ENCODE results near the gene CATSPERE.

Gene CATSPERE

DNA sequence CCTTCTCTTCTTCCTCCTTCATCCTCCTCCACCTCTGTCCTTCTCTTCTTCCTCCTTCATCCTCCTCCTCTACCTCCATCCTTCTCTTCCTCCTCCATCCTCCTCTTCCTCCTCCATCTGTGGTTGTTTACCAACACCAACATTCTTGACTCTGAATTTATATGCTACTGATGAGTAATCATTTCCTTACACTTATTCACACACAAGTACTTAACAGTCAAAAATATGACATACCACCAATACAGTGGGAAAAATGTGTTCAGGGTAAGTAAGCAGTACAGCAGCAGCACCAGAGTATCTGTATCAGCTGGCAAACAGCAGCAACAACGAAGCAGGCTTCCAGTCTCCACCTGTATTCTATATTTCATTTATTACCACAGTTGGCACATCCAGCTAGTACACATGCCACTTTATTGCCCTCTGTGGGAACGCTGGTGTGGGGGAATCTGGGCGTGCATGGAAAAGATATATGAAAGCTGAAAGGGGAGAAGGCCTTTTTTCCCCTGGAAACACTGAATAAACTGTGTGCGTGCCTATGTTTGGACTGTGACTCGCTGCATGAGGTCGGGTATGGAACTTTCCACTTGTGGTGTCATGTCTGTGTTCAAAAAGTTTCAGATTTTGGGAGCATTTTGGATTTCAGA lies 25.4 kb upstream of the CATSPERE start:
- H2AFZ ChIP-seq (ENCODE audit: low read length), result no peak overlapping the region
- no peak overlapping the region for H3K4me2 ChIP-seq (ENCODE audit: low read depth, low read length)
- peaks cover 2% of the 10 kb centered on the region; the same call in 1 of the 2 replicates for H4K20me1 ChIP-seq (ENCODE audit: insufficient read depth, low read length)
- H3K4me1 ChIP-seq (ENCODE audit: low read length), result no peaks in the 10 kb centered on the region
- H3F3A ChIP-seq (ENCODE audit: insufficient read depth, low read length), result no peaks in the 10 kb centered on the region
- DNase-seq, result no peak
- TF ChIP-seq EZH2phosphoT487 (IDR thresholded peaks at IDR 0.05; ENCODE audit: low read length), result no peak
- TF ChIP-seq, protein P1, sequence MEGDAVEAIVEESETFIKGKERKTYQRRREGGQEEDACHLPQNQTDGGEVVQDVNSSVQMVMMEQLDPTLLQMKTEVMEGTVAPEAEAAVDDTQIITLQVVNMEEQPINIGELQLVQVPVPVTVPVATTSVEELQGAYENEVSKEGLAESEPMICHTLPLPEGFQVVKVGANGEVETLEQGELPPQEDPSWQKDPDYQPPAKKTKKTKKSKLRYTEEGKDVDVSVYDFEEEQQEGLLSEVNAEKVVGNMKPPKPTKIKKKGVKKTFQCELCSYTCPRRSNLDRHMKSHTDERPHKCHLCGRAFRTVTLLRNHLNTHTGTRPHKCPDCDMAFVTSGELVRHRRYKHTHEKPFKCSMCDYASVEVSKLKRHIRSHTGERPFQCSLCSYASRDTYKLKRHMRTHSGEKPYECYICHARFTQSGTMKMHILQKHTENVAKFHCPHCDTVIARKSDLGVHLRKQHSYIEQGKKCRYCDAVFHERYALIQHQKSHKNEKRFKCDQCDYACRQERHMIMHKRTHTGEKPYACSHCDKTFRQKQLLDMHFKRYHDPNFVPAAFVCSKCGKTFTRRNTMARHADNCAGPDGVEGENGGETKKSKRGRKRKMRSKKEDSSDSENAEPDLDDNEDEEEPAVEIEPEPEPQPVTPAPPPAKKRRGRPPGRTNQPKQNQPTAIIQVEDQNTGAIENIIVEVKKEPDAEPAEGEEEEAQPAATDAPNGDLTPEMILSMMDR (IDR thresholded peaks at IDR 0.05; ENCODE audit: low read length), result no peak
- TF ChIP-seq EZH2 (optimal IDR thresholded peaks at IDR 0.05; ENCODE audit: low read depth, low read length), result no peak
- no peak overlapping the region for H3K4me3 ChIP-seq (ENCODE audit: low read length)
- H3K27ac ChIP-seq (ENCODE audit: low read length), result no peak overlapping the region
- H3K9me2 ChIP-seq (replicated peaks; ENCODE audit: insufficient read depth, low read length), result no peaks in the 10 kb centered on the region
- H3K9me3 ChIP-seq (replicated peaks; ENCODE audit: insufficient read depth, low read length), result no peaks in the 10 kb centered on the region
- H3K36me3 ChIP-seq (replicated peaks; ENCODE audit: insufficient read depth, low read length), result peaks cover 10% of the 10 kb centered on the region; the same call in 1 of the 2 replicates
- peaks cover 53% of the 10 kb centered on the region for H3K79me2 ChIP-seq (ENCODE audit: low read length)
- H3K27me3 ChIP-seq (replicated peaks; ENCODE audit: insufficient read depth, low read length), result no peaks in the 10 kb centered on the region
- no peak overlapping the region for H3K9ac ChIP-seq (ENCODE audit: low read length)

DNA sequence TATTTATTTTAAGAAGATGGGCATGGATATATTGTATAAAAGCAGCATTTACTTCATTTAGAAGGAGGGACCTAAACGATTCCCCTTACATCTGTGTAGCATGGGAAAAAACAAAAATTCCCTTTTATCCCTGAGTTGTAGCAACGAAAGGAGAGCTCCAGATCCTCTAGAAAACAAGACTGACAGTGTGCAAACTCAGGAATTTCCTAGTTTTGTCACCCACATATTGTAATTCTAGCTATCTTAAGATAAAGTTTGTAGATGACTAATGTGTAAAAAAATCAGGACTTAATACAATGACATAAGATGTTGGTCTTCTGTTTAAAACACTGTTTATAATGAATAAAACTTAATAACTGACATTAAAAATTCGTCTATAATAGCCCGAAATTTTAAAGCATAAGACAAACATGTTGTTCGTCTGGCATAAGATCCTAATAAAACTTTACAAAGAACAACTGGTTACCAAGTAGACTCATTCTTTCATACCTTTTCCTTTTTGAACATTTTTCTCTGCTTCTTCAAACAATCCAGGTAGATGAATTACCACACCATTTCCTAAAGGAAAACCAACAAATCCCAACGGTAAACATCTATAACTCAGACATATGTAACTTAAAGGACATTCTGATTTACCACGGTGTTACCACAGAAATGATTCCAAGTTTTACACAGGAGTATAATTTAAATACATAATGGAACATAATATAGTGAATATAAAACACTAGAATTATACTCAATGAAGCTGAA lies 24.6 kb upstream of the CATSPERE start:
- H3K36me3 ChIP-seq (replicated peaks; ENCODE audit: insufficient read depth, low read length), result peaks cover 10% of the 10 kb centered on the region; the same call in 1 of the 2 replicates
- no peaks in the 10 kb centered on the region for H3K27me3 ChIP-seq (replicated peaks; ENCODE audit: insufficient read depth, low read length)
- H2AFZ ChIP-seq (ENCODE audit: low read length), result no peak overlapping the region
- H4K20me1 ChIP-seq (ENCODE audit: insufficient read depth, low read length), result peaks cover 3% of the 10 kb centered on the region; the same call in 1 of the 2 replicates
- H3K27ac ChIP-seq (ENCODE audit: low read length), result no peak overlapping the region
- no peak overlapping the region for H3K4me2 ChIP-seq (ENCODE audit: low read depth, low read length)
- H3K4me1 ChIP-seq (ENCODE audit: low read length), result no peaks in the 10 kb centered on the region
- H3K9me3 ChIP-seq (replicated peaks; ENCODE audit: insufficient read depth, low read length), result no peaks in the 10 kb centered on the region
- no peak for TF ChIP-seq EZH2phosphoT487 (IDR thresholded peaks at IDR 0.05; ENCODE audit: low read length)
- TF ChIP-seq, protein P1 (IDR thresholded peaks at IDR 0.05; ENCODE audit: low read length), result no peak
- no peak for TF ChIP-seq EZH2 (optimal IDR thresholded peaks at IDR 0.05; ENCODE audit: low read depth, low read length)
- no peak for DNase-seq
- no peak overlapping the region for H3K4me3 ChIP-seq (ENCODE audit: low read length)
- H3F3A ChIP-seq (ENCODE audit: insufficient read depth, low read length), result no peaks in the 10 kb centered on the region
- H3K79me2 ChIP-seq (ENCODE audit: low read length), result peaks cover 60% of the 10 kb centered on the region
- no peaks in the 10 kb centered on the region for H3K9me2 ChIP-seq (replicated peaks; ENCODE audit: insufficient read depth, low read length)
- H3K9ac ChIP-seq (ENCODE audit: low read length), result no peak overlapping the region

DNA sequence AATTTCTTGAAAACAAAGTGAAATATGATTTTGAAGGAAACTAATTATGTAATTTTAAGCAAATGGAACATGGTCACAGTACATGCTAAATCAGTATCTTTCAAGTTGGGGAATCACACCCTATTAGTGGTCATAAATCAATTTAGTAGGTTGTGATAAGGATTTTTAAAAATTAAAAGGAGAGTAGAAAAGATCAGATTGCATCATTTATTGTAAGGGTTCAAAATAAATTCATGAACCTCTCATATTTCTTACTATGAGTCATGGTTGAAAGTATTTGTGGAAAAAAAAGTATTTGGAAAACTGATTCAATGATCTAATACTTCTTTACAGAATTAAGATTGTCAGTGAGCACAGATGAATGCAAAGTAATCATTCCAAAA lies 24.0 kb upstream of the CATSPERE start:
- H3K36me3 ChIP-seq (replicated peaks; ENCODE audit: insufficient read depth, low read length), result peaks cover 6% of the 10 kb centered on the region; the same call in 1 of the 2 replicates
- H3K27me3 ChIP-seq (replicated peaks; ENCODE audit: insufficient read depth, low read length), result no peaks in the 10 kb centered on the region
- no peaks in the 10 kb centered on the region for H3K9me2 ChIP-seq (replicated peaks; ENCODE audit: insufficient read depth, low read length)
- no peak for DNase-seq
- H3K79me2 ChIP-seq (ENCODE audit: low read length), result peaks cover 66% of the 10 kb centered on the region
- no peak overlapping the region for H3K27ac ChIP-seq (ENCODE audit: low read length)
- H3F3A ChIP-seq (ENCODE audit: insufficient read depth, low read length), result no peaks in the 10 kb centered on the region
- no peaks in the 10 kb centered on the region for H3K4me1 ChIP-seq (ENCODE audit: low read length)
- TF ChIP-seq EZH2 (optimal IDR thresholded peaks at IDR 0.05; ENCODE audit: low read depth, low read length) (no peak), EZH2phosphoT487 (IDR thresholded peaks at IDR 0.05; ENCODE audit: low read length) (no peak)
- TF ChIP-seq, protein P1 (IDR thresholded peaks at IDR 0.05; ENCODE audit: low read length), result no peak
- no peak overlapping the region for H3K4me2 ChIP-seq (ENCODE audit: low read depth, low read length)
- no peak overlapping the region for H3K4me3 ChIP-seq (ENCODE audit: low read length)
- no peaks in the 10 kb centered on the region for H3K9me3 ChIP-seq (replicated peaks; ENCODE audit: insufficient read depth, low read length)
- no peak overlapping the region for H2AFZ ChIP-seq (ENCODE audit: low read length)
- no peak overlapping the region for H3K9ac ChIP-seq (ENCODE audit: low read length)
- peaks cover 3% of the 10 kb centered on the region; the same call in 1 of the 2 replicates for H4K20me1 ChIP-seq (ENCODE audit: insufficient read depth, low read length)

Measured in MM.1S (cell line).